Measurements from ENCODE around the gene OR2L13.

Gene OR2L13

GRCh38 chr1:248047008-248047407 lies 48.0 kb upstream of the OR2L13 start:
- Histone ChIP-seq H3K27ac (ENCODE audit: low read depth, low read length) (no peak overlapping the region), H3K36me3 (ENCODE audit: control insufficient read depth, low read length) (no peaks in the 10 kb centered on the region), H3K9me3 (ENCODE audit: control insufficient read depth, insufficient read depth, low read length) (no peaks in the 10 kb centered on the region), H4K20me1 (ENCODE audit: control insufficient read depth, insufficient read depth, low read depth, low read length) (no peaks in the 10 kb centered on the region), H3K4me3 (ENCODE audit: low read length) (no peak overlapping the region), H3F3A (ENCODE audit: control insufficient read depth, insufficient read depth) (no peaks in the 10 kb centered on the region), H3K4me2 (ENCODE audit: low read length) (no peak overlapping the region), H3K27me3 (ENCODE audit: control insufficient read depth, low read length) (no peaks in the 10 kb centered on the region), H3K79me2 (ENCODE audit: control insufficient read depth, low read length) (no peaks in the 10 kb centered on the region), H3K4me1 (ENCODE audit: control insufficient read depth, low read length) (no peaks in the 10 kb centered on the region), H3K9me2 (replicated peaks; ENCODE audit: control insufficient read depth, low read length) (no peaks in the 10 kb centered on the region; the same call in 1 of the 2 replicates)
- TF ChIP-seq EZH2phosphoT487 (IDR thresholded peaks at IDR 0.05; ENCODE audit: borderline replicate concordance, low read length): no peak
- TF ChIP-seq, protein P1, sequence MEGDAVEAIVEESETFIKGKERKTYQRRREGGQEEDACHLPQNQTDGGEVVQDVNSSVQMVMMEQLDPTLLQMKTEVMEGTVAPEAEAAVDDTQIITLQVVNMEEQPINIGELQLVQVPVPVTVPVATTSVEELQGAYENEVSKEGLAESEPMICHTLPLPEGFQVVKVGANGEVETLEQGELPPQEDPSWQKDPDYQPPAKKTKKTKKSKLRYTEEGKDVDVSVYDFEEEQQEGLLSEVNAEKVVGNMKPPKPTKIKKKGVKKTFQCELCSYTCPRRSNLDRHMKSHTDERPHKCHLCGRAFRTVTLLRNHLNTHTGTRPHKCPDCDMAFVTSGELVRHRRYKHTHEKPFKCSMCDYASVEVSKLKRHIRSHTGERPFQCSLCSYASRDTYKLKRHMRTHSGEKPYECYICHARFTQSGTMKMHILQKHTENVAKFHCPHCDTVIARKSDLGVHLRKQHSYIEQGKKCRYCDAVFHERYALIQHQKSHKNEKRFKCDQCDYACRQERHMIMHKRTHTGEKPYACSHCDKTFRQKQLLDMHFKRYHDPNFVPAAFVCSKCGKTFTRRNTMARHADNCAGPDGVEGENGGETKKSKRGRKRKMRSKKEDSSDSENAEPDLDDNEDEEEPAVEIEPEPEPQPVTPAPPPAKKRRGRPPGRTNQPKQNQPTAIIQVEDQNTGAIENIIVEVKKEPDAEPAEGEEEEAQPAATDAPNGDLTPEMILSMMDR (IDR thresholded peaks at IDR 0.05; ENCODE audit: low read depth, low read length, poor library complexity, severe bottlenecking): peak; percentile 15

DNA sequence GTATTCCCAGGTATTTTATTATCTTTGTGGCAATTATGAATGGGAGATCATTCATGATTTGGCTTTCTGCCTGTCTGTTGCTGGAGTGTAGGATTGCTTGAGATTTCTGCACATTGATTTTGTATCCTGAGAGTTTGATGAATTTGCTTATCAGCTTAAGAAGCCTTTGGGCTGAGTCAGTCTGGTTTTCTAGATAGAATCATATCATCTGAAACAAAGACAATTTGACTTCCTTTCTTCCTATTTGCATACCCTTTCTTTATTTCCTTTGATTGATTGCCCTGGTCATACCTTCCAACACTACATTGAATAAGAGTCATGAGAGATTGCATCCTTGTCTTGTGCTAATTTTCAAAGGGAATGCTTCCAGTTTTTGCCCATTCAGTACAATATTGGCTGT lies 40.3 kb upstream of the OR2L13 start:
- Histone ChIP-seq H3F3A (ENCODE audit: control insufficient read depth, insufficient read depth) (no peaks in the 10 kb centered on the region), H4K20me1 (ENCODE audit: control insufficient read depth, insufficient read depth, low read depth, low read length) (no peaks in the 10 kb centered on the region), H3K4me3 (ENCODE audit: low read length) (no peak overlapping the region), H3K27ac (ENCODE audit: low read depth, low read length) (no peak overlapping the region), H3K4me2 (ENCODE audit: low read length) (no peak overlapping the region), H3K79me2 (ENCODE audit: control insufficient read depth, low read length) (no peaks in the 10 kb centered on the region), H3K9me3 (ENCODE audit: control insufficient read depth, insufficient read depth, low read length) (no peaks in the 10 kb centered on the region), H3K9me2 (replicated peaks; ENCODE audit: control insufficient read depth, low read length) (no peaks in the 10 kb centered on the region), H3K27me3 (ENCODE audit: control insufficient read depth, low read length) (no peaks in the 10 kb centered on the region), H3K4me1 (ENCODE audit: control insufficient read depth, low read length) (no peaks in the 10 kb centered on the region), H3K36me3 (ENCODE audit: control insufficient read depth, low read length) (no peaks in the 10 kb centered on the region)
- no peak for TF ChIP-seq EZH2phosphoT487 (IDR thresholded peaks at IDR 0.05; ENCODE audit: borderline replicate concordance, low read length)
- TF ChIP-seq, protein P1 (IDR thresholded peaks at IDR 0.05; ENCODE audit: low read depth, low read length, poor library complexity, severe bottlenecking): no peak

- Histone ChIP-seq H3K79me2 (ENCODE audit: control insufficient read depth, low read length) (no peaks in the 10 kb centered on the region), H3K4me1 (ENCODE audit: control insufficient read depth, low read length) (no peaks in the 10 kb centered on the region), H3F3A (ENCODE audit: control insufficient read depth, insufficient read depth) (no peaks in the 10 kb centered on the region), H3K27me3 (ENCODE audit: control insufficient read depth, low read length) (no peaks in the 10 kb centered on the region), H3K27ac (ENCODE audit: low read depth, low read length) (no peak overlapping the region), H3K4me2 (ENCODE audit: low read length) (no peak overlapping the region), H3K36me3 (ENCODE audit: control insufficient read depth, low read length) (no peaks in the 10 kb centered on the region), H3K4me3 (ENCODE audit: low read length) (no peak overlapping the region), H4K20me1 (ENCODE audit: control insufficient read depth, insufficient read depth, low read depth, low read length) (no peaks in the 10 kb centered on the region), H3K9me2 (replicated peaks; ENCODE audit: control insufficient read depth, low read length) (no peaks in the 10 kb centered on the region), H3K9me3 (ENCODE audit: control insufficient read depth, insufficient read depth, low read length) (no peaks in the 10 kb centered on the region)
- TF ChIP-seq, protein P1 (IDR thresholded peaks at IDR 0.05; ENCODE audit: low read depth, low read length, poor library complexity, severe bottlenecking): no peak
- no peak for TF ChIP-seq EZH2phosphoT487 (IDR thresholded peaks at IDR 0.05; ENCODE audit: borderline replicate concordance, low read length)
Measured at GRCh38 chr1:248055261-248055660, 39.7 kb upstream of the OR2L13 start.

GRCh38 chr1:248065071-248065470 lies 29.9 kb upstream of the OR2L13 start:
- Histone ChIP-seq H3F3A (ENCODE audit: control insufficient read depth, insufficient read depth) (no peaks in the 10 kb centered on the region), H3K36me3 (ENCODE audit: control insufficient read depth, low read length) (no peaks in the 10 kb centered on the region), H3K27ac (ENCODE audit: low read depth, low read length) (no peak overlapping the region), H3K4me1 (ENCODE audit: control insufficient read depth, low read length) (no peaks in the 10 kb centered on the region), H3K27me3 (ENCODE audit: control insufficient read depth, low read length) (no peaks in the 10 kb centered on the region), H4K20me1 (ENCODE audit: control insufficient read depth, insufficient read depth, low read depth, low read length) (no peaks in the 10 kb centered on the region), H3K4me3 (ENCODE audit: low read length) (no peak overlapping the region), H3K9me2 (replicated peaks; ENCODE audit: control insufficient read depth, low read length) (no peaks in the 10 kb centered on the region), H3K79me2 (ENCODE audit: control insufficient read depth, low read length) (no peaks in the 10 kb centered on the region), H3K4me2 (ENCODE audit: low read length) (no peak overlapping the region), H3K9me3 (ENCODE audit: control insufficient read depth, insufficient read depth, low read length) (no peaks in the 10 kb centered on the region)
- TF ChIP-seq EZH2phosphoT487 (IDR thresholded peaks at IDR 0.05; ENCODE audit: borderline replicate concordance, low read length): no peak
